Measurements from ENCODE around the gene PIH1D1.
A peak's percentile ranks its signal among the peaks of the same experiment; 100 is the strongest.

The PIH1D1 gene

GRCh38 chr19:49432141-49433073, 19.2 kb downstream of the PIH1D1 start:
- POLR2A ChIA-PET = no interaction called here
- TF ChIP-seq OVOL3 (tag by site-specific recombination; IDR thresholded peaks at IDR 0.05) = no peak
- peak; percentile 93 for TF ChIP-seq KLF1 (tag by site-specific recombination; IDR thresholded peaks at IDR 0.05)
- Histone ChIP-seq H3K4me1 (ENCODE audit: control insufficient read depth, insufficient read depth, low read length) (no peaks in the 10 kb centered on the region), H3K27ac (ENCODE audit: extremely low read depth, low read depth, low read length) (no peak overlapping the region), H3K4me3 (ENCODE audit: low read depth, low read length) (no peak overlapping the region), H3K9me3 (ENCODE audit: control insufficient read depth, insufficient read depth, low read depth, low read length) (no peaks in the 10 kb centered on the region), H3K36me3 (ENCODE audit: control insufficient read depth in 2 of 2, insufficient read depth in 1 of 2, low read length in 2 of 2) (no peaks in the 10 kb centered on the region)
- CTCF ChIA-PET = interaction anchor here (0.7 to 1.5 kb wide), 2 partner anchors 38 to 590 kb away, joined by 3 to 4 read pairs; no protein-coding TSS in a partner anchor

GRCh38 chr19:49431330-49431749, 20.3 kb downstream of the PIH1D1 start:
- TF ChIP-seq ZNF596 (tag by site-specific recombination; IDR thresholded peaks at IDR 0.05) = no peak
- TF ChIP-seq, protein P1, sequence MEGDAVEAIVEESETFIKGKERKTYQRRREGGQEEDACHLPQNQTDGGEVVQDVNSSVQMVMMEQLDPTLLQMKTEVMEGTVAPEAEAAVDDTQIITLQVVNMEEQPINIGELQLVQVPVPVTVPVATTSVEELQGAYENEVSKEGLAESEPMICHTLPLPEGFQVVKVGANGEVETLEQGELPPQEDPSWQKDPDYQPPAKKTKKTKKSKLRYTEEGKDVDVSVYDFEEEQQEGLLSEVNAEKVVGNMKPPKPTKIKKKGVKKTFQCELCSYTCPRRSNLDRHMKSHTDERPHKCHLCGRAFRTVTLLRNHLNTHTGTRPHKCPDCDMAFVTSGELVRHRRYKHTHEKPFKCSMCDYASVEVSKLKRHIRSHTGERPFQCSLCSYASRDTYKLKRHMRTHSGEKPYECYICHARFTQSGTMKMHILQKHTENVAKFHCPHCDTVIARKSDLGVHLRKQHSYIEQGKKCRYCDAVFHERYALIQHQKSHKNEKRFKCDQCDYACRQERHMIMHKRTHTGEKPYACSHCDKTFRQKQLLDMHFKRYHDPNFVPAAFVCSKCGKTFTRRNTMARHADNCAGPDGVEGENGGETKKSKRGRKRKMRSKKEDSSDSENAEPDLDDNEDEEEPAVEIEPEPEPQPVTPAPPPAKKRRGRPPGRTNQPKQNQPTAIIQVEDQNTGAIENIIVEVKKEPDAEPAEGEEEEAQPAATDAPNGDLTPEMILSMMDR (tag by site-specific recombination; IDR thresholded peaks at IDR 0.05) = no peak
- TF ChIP-seq KLF8 (tag by site-specific recombination; IDR thresholded peaks at IDR 0.05) = peak; percentile 92
- TF ChIP-seq ZBTB6 (tag by site-specific recombination; IDR thresholded peaks at IDR 0.05) = peak; percentile 80; the same call in 1 of the 2 replicates
- TF ChIP-seq ZEB2 (tag by site-specific recombination; IDR thresholded peaks at IDR 0.05) = no peak
- TF ChIP-seq, protein P2, sequence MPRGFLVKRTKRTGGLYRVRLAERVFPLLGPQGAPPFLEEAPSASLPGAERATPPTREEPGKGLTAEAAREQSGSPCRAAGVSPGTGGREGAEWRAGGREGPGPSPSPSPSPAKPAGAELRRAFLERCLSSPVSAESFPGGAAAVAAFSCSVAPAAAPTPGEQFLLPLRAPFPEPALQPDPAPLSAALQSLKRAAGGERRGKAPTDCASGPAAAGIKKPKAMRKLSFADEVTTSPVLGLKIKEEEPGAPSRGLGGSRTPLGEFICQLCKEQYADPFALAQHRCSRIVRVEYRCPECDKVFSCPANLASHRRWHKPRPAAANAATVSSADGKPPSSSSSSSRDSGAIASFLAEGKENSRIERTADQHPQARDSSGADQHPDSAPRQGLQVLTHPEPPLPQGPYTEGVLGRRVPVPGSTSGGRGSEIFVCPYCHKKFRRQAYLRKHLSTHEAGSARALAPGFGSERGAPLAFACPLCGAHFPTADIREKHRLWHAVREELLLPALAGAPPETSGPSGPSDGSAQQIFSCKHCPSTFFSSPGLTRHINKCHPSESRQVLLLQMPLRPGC (tag by site-specific recombination; IDR thresholded peaks at IDR 0.05) = no peak
- peak; percentile 100 for TF ChIP-seq KLF1 (tag by site-specific recombination; IDR thresholded peaks at IDR 0.05)
- TF ChIP-seq, protein P3, sequence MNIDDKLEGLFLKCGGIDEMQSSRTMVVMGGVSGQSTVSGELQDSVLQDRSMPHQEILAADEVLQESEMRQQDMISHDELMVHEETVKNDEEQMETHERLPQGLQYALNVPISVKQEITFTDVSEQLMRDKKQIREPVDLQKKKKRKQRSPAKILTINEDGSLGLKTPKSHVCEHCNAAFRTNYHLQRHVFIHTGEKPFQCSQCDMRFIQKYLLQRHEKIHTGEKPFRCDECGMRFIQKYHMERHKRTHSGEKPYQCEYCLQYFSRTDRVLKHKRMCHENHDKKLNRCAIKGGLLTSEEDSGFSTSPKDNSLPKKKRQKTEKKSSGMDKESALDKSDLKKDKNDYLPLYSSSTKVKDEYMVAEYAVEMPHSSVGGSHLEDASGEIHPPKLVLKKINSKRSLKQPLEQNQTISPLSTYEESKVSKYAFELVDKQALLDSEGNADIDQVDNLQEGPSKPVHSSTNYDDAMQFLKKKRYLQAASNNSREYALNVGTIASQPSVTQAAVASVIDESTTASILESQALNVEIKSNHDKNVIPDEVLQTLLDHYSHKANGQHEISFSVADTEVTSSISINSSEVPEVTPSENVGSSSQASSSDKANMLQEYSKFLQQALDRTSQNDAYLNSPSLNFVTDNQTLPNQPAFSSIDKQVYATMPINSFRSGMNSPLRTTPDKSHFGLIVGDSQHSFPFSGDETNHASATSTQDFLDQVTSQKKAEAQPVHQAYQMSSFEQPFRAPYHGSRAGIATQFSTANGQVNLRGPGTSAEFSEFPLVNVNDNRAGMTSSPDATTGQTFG (tag by site-specific recombination; IDR thresholded peaks at IDR 0.05; ENCODE audit: borderline replicate concordance) = no peak
- no peak for TF ChIP-seq ZNF510 (tag by site-specific recombination; IDR thresholded peaks at IDR 0.05; ENCODE audit: insufficient replicate concordance)
- peak; percentile 65 for TF ChIP-seq KLF9 (tag by site-specific recombination; IDR thresholded peaks at IDR 0.05; ENCODE audit: low read depth)
- TF ChIP-seq ZNF366 (tag by site-specific recombination; conservative IDR thresholded peaks at IDR 0.05) = no peak
- TF ChIP-seq, protein P4, sequence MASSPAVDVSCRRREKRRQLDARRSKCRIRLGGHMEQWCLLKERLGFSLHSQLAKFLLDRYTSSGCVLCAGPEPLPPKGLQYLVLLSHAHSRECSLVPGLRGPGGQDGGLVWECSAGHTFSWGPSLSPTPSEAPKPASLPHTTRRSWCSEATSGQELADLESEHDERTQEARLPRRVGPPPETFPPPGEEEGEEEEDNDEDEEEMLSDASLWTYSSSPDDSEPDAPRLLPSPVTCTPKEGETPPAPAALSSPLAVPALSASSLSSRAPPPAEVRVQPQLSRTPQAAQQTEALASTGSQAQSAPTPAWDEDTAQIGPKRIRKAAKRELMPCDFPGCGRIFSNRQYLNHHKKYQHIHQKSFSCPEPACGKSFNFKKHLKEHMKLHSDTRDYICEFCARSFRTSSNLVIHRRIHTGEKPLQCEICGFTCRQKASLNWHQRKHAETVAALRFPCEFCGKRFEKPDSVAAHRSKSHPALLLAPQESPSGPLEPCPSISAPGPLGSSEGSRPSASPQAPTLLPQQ (tag by site-specific recombination; IDR thresholded peaks at IDR 0.05) = no peak
- Histone ChIP-seq H3K36me3 (ENCODE audit: control insufficient read depth in 2 of 2, insufficient read depth in 1 of 2, low read length in 2 of 2) (no peaks in the 10 kb centered on the region), H3K4me3 (ENCODE audit: low read depth, low read length) (no peak overlapping the region), H3K4me1 (ENCODE audit: control insufficient read depth, insufficient read depth, low read length) (no peaks in the 10 kb centered on the region), H3K27ac (ENCODE audit: extremely low read depth, low read depth, low read length) (no peak overlapping the region), H3K9me3 (ENCODE audit: control insufficient read depth, insufficient read depth, low read depth, low read length) (no peaks in the 10 kb centered on the region)
- POLR2A ChIA-PET = no interaction called here
- CTCF ChIA-PET = interaction anchor here (0.7 to 1.5 kb wide), 2 partner anchors 37 to 1321 kb away, joined by 3 to 4 read pairs; partner anchors contain the start of gene PLA2G4C
